Endometrium (tissue), 2 donors: ENCODE results near the gene FLOT1.
A peak's percentile ranks its signal among the peaks of the same experiment; 100 is the strongest.

Source experiments
- FAIRE-seq: peaks from 2 replicates; lab custom pipeline; 2012; peaks lifted over from hg19 to GRCh38; lab: Jason Lieb, UNC
- donor health status: control.
- donor health status: control.

The FLOT1 gene

GRCh38 chr6:30742316-30743098 lies at the start of gene FLOT1:
FLOT1 (minus strand) TSS chr6:30742687; CDS start chr6:30742189, 498 bp downstream.
- FAIRE-seq, result no peak

DNA sequence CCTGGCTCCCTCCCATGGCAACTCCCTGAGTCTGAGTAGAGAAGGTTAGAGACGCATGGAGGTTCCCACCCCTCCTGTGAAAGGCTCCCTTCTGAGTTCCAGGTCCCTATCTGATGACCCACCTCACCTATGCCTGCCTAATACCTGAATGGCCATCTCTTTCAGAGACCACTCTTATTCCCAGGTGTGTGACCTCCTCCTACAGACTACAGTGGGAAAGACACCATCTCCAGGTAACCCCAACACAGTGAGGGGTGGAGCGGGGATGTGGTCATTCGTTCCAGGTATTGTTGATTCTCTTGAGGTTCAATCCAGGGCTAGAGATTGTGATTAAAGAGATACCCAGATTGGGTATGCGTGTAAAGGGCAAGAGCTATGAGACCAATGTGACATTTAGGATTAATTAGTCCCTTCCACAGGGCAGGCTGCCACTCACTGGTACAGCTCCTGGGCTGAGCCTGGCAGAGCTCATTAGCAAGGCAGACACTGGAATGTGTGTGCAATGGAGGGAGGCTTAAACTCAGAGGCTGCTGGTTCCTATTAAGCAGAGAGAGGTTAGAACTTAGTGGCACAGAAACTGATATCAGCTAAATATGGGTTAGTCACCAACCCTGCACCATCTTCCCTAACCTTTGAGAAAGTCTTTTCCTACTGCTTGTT lies 48.4 kb upstream of the FLOT1 start:
- FAIRE-seq, result no peak

GRCh38 chr6:30789606-30790005 lies 47.1 kb upstream of the FLOT1 start:
- no peak for FAIRE-seq

DNA sequence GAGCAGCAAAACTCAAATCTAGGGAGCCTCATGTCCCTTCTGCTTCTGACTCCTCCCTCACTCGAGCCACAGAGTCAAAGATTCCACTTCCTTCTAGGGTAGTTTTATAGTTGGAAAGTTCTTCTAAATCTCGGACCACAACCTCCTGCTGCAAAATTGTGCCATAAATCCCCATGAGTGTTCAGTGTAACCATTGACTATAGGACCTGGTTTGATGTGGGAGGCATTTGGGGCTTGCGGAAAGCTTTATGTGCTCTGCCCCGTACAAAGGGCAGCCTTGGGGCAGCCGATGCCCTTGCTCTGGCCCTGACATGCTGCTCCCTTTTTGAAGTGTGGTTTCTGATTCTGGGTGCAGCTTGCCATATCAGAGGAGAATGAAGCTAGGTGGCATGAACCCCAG lies 45.5 kb upstream of the FLOT1 start:
- FAIRE-seq, result no peak

DNA sequence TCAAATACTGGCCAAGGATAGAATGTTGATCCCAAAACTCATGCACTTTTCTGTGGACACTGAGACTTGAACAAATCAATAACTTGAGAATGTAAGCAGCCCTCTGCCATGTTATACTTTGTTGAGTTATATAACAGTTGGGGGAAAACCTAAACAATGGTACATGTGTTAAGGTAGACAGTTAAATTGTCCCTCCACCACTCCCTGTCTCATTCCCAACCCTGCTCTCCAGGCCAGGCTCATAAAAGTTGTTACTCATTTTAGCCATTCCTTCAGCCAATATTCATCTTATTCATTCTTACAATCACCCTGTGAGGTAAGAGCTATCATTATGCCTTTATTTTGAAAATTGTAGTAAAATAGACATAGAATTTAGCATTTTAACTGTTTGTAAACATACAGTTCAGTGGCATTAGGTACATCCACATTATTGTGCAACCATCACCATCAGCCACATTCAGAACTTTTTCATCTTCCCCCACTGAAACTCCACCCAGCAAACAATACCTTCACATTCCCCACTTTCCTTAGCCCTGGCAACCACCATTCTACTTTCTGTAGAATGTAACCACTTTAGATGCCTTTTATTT lies 40.0 kb upstream of the FLOT1 start:
- no peak for FAIRE-seq

DNA sequence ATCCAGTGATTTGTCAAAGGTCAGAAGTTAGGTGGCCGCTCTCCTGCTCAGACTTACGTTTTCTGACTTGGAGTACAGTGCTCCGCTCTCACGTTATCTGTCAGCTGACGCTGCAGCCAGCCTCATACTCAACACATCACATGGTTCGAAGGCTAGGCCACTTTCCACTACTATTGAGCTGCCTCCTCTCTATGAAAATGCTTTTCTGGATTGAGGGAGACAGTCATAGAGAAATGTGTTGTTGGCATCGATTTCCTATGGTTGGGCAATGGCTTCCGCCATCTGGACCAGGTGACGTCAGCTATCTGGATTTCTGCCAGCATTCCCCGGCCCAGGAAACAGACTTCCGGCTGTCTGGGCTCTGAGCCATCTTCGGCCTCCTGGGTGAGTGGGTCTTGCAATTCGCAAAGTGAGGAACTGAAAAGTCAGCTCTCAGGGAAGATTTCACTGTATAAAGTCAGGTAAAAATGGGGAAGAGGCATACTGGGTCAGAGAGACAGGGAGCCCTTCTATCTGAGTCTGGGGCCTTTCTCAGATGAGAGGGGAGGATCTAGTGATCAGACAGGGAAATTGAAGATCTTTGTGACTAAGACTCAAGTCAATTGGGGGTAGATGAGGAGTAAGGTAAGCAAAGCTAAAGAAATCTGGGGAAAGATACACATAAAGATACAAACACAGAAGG lies 39.4 kb upstream of the FLOT1 start:
- peak; percentile 80 for FAIRE-seq

GRCh38 chr6:30781395-30781742 lies 38.9 kb upstream of the FLOT1 start:
- FAIRE-seq, result no peak

DNA sequence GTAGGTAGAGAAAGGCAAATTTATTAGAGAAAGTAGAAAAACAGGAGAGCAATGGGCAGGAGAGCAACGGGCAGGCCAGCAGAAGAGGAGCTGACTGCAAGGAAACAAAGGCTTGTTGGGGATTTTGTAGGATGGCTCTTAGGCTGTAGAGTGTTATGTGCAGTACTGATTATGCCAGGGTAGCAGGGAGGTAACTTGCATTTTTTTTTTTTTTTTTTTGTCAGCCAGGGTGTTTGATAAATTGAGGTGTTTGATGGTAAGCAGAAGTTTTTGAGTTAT lies 38.1 kb upstream of the FLOT1 start:
- FAIRE-seq, result no peak

DNA sequence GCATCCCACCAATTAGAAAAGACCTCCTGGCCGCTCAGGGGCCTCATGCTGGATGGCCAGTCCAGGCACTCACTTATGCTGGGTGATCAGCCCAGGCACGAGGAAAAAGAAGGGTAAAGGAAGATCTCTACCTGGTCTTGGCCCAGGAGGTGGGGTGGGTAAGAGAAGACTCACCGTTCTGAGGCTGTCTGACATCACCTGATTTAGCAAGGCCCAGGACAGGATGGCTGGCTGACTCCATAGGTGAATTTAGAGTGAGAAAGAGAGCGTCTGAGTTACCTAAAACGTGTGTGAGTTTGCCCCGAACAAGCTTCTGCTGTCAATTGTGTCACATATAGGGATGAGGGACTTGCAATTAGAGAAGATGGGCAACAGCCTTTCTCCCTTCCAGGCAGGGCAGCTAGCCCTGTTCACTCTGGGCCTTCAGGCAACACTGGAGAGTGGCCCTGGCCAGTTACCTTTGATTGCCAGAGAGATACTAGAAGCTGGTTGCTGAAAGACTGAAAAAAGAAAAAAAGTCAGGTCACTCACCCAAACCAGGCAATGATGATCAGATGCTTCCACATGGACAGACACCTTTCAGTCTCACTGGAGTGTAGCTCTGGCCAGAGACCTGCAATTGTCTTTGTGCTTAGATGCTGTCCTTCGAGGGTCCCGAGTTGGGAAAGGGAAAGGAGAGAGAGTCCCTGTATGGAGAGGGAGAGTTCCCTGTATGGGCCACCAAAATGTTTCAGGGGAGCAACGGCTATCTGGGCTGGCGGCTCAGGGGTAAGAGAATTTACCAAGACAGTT lies 37.6 kb upstream of the FLOT1 start:
- no peak for FAIRE-seq

DNA sequence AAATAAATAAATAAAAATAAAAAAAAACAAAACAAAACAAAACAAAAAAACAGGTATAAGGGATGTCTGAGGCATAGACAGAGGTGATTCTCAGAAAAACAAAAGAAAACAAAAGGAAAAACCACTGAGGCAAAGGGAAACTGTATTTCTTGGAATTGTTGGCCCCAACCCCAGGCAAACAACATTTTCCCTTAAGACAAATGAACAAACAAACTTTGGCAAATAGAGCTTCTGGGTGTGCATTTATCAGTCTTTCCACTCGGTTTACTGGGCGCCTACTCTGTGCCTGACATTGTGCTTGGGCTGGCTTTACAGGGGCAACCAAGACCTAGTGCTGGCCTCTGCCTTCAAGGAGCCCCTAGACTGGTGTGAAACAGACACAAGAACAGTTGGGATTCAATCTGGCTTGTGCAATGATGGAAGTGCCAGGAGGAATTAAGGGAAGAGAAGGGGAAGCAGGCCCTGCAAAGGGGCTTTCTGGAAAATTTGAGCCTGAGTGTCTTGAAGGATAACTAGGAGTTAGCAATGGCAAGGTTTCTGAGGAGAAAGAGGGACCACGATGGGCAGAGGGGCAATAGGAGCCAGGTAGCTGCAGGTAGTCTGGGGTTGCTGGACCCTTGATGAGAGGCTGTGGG lies 35.6 kb upstream of the FLOT1 start:
- no peak for FAIRE-seq

DNA sequence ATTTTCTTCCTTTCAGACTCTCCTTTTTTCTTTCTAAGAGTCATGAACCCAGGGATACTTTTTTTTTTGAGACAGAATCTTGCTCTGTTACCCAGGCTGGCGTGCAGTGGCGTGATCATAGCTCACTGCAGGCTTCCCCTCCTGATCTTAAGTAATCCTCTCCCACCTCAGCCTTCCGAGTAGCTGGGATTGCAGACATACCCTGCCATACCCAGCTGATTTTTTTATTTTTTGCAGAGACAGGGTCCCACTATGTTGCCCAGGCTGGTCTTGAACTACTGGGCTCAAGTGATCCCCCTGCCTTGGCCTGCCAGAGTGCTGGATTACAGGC lies 34.6 kb upstream of the FLOT1 start:
- FAIRE-seq, result no peak

GRCh38 chr6:30776390-30777154 lies 34.1 kb upstream of the FLOT1 start:
- no peak for FAIRE-seq

- FAIRE-seq, result no peak
These were observed 32.6 kb upstream of the FLOT1 start for GRCh38 chr6:30775104-30775503.

- no peak for FAIRE-seq
These were observed 32.2 kb upstream of the FLOT1 start for GRCh38 chr6:30774701-30775100.

- no peak for FAIRE-seq
These were observed 28.1 kb upstream of the FLOT1 start for GRCh38 chr6:30770592-30770991.

DNA sequence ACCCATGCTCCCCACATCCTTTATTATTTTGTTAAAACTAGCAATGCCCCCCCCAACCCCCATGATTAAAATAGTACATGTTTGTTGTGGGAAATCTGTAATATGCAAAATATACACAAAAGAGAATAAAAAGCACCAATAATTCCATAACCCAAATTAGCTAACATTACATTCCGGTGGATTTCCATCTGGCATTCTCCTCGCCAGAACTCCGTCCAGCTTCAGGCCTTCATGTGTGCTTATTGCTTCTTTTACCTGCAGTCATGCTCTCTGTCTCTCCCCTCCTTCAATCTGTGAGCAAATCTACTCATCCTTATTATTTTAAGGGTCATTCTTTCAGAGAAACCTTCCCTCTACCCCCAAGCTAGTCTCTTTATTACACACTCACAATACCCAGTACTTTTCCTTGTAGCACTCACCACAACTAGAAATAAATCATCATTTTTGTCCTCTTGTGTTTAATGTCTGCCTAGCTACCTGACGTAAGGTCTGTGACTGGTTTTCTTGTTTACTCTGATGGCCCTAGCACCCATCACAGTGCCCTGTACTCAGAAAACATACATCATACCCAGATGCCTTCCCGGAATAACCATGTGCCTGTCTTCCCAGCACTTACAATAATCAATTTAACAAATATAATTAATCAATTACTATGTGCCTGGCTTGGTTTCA lies 27.5 kb upstream of the FLOT1 start:
- no peak for FAIRE-seq

DNA sequence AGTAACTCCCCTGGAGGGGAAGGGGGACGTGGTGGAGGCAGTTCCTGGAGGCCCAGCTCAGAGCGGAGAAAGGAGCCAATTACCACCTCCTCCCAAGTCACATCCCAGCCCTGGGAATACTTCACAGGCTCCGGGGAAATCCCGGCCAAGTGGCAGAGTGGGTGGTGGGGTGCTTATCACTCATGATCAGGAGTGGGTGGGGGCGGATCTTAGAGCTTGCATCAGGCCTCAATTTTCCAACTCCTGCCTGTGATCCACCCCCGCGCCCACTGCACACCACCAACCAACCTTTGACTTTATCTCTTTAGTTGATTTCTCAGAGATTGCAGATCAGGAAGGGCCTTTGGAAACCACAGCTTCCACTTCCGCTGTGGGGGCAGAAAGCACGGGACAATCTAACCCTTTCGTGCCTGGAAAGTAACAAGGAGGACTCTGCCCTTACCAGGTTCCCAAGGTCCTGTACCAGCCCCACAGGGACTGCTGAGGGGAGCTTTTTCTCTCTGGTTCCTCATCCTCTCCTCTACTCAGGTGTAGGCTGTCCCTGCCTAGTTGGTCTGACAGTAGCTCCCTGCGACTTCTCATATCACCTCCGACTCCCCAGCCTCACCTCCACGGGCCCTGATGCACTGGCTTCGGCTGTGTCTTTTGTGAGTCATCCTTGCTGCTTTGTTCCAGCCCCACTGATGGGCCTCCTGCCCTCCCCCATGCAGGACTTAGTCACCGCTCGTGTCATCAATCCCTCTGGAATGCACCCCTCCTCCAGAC lies 26.8 kb upstream of the FLOT1 start:
- no peak for FAIRE-seq

DNA sequence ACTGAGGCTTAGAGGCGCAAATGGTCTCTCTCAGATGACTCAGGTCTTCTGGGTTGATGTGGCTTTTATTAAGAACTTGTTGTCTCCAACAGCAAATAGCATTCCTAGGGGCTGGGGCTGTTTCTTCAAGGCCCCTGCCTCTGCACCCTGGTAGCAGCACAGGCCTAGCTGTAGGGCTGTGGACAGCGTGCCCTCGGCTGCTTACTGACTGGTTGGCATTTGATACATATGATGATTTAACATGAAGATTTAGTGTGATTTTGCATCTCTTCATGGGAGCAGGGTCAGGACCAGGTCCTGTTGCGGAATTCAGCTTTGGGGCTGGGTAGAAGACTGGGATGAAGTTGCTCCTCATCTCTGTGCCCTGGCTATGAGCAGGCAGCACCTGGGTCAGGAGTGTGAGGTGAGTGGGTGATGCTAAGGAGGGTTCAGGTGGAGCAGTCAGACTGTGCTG lies 26.2 kb upstream of the FLOT1 start:
- no peak for FAIRE-seq

DNA sequence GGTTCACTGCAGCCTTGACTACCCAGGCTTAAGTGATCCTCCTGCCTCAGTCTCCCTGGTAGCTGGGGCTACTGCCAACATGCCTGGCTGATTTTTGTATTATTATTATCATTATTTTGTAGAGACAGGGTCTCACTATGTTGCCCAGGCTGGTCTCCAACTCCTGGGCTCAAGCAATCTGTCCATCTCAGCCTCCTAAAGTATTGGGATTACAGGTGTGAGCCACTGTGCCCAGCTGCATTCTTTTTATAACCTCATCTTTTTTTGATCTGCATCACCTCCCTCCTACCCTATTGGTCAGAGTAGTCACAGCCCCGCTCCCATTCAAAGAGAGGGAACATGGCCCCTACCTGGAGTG lies 25.4 kb upstream of the FLOT1 start:
- no peak for FAIRE-seq
